HEK293 (cell line): ENCODE results near the gene TIAM2.

ENCODE experiments used
- CTCF ChIA-PET: fragments of 350-600 bp; formaldehyde crosslinking; extraction: SDS; loops from one replicate; lab custom pipeline; 2021; ENCODE audit warnings: antibody characterized with exemption; lab: Yijun Ruan, JAX
- POLR2A ChIA-PET: fragments of 300-600 bp; formaldehyde crosslinking; extraction: SDS; loops from one replicate; lab custom pipeline; 2020; ENCODE audit warnings: antibody characterized with exemption, inconsistent platforms; lab: Yijun Ruan, JAX
- H3K27ac ChIP-seq: fragments of 200-500 bp; sonication (Bioruptor generic); 2 replicates; pipeline ENCODE4 v1.5.1; 2014; ENCODE audit warnings: low read depth, low read length, control low read depth, inconsistent platforms; ENCODE audit errors: extremely low read depth
- H3K36me3 ChIP-seq, 2 experiments: fragments of 200-500 bp in 1 of 2; sonication (Bioruptor generic) in 1 of 2; 1 replicate in 1 of 2; 2 replicates in 1 of 2; pipeline ENCODE4 v1.5.1; 2014 to 2017; ENCODE audit warnings: inconsistent platforms in 2 of 2, low read length in 2 of 2; ENCODE audit not compliant: control insufficient read depth in 2 of 2, insufficient read depth in 1 of 2
- H3K4me1 ChIP-seq: fragments of 200-500 bp; sonication (Bioruptor generic); 2 replicates; pipeline ENCODE4 v1.5.1; 2014; ENCODE audit warnings: mild to moderate bottlenecking, low read length, inconsistent platforms; ENCODE audit not compliant: control insufficient read depth, insufficient read depth
- H3K4me3 ChIP-seq: 2 replicates; pipeline ENCODE4 v1.5.1; 2011; ENCODE audit warnings: low read depth, mild to moderate bottlenecking, control low read depth, low read length, moderate library complexity
- H3K9me3 ChIP-seq: fragments of 200-500 bp; sonication (Bioruptor generic); 2 replicates; pipeline ENCODE4 v1.5.1; 2014; ENCODE audit warnings: low read depth, low read length, inconsistent platforms; ENCODE audit not compliant: control insufficient read depth, insufficient read depth
- PBX3 ChIP-seq: sonication (generic); formaldehyde crosslinking; IDR thresholded peaks from 2 replicates; pipeline ENCODE4 v1.8.1; 2022; ENCODE audit warnings: mild to moderate bottlenecking, moderate library complexity, missing genetic modification reagents
- PRDM6 ChIP-seq: fragments of 450-650 bp; formaldehyde crosslinking; IDR thresholded peaks from 2 replicates; pipeline ENCODE4 v1.5.1; 2017; ENCODE audit warnings: missing biosample characterization, missing genetic modification characterization
- RBAK ChIP-seq: fragments of 450-650 bp; formaldehyde crosslinking; IDR thresholded peaks from 2 replicates; pipeline ENCODE4 v1.5.1; 2016; ENCODE audit warnings: missing biosample characterization, missing genetic modification characterization
- WT1 ChIP-seq: fragments of 450-650 bp; formaldehyde crosslinking; IDR thresholded peaks from 2 replicates; pipeline ENCODE4 v1.5.1; 2016; ENCODE audit warnings: missing biosample characterization, missing genetic modification characterization
- ZBTB1 ChIP-seq: fragments of 450-650 bp; formaldehyde crosslinking; IDR thresholded peaks from 2 replicates; pipeline ENCODE4 v1.5.1; 2016; ENCODE audit warnings: missing biosample characterization, missing genetic modification characterization
- ZBTB20 ChIP-seq: fragments of 450-650 bp; formaldehyde crosslinking; IDR thresholded peaks from 2 replicates; pipeline ENCODE4 v1.5.1; 2016; ENCODE audit warnings: missing biosample characterization, missing genetic modification characterization
- ZEB2 ChIP-seq: fragments of 450-650 bp; formaldehyde crosslinking; IDR thresholded peaks from 2 replicates; pipeline ENCODE4 v1.5.1; 2016; ENCODE audit warnings: missing biosample characterization, missing genetic modification characterization
- ZNF174 ChIP-seq: fragments of 450-650 bp; formaldehyde crosslinking; IDR thresholded peaks from 2 replicates; pipeline ENCODE4 v1.5.0; 2017; ENCODE audit warnings: missing biosample characterization, mild to moderate bottlenecking, missing genetic modification characterization
- ZNF175 ChIP-seq: fragments of 450-650 bp; formaldehyde crosslinking; IDR thresholded peaks from 2 replicates; pipeline ENCODE4 v1.5.1; 2016; ENCODE audit warnings: missing biosample characterization, missing genetic modification characterization
- ZNF292 ChIP-seq: fragments of 450-650 bp; formaldehyde crosslinking; IDR thresholded peaks from 2 replicates; pipeline ENCODE4 v1.5.1; 2016; ENCODE audit warnings: low read depth, missing biosample characterization, missing genetic modification characterization, borderline replicate concordance
- ZNF324 ChIP-seq: fragments of 450-650 bp; formaldehyde crosslinking; IDR thresholded peaks from 2 replicates; pipeline ENCODE4 v1.5.1; 2016; ENCODE audit warnings: missing biosample characterization, missing genetic modification characterization
- ZNF394 ChIP-seq: fragments of 450-650 bp; formaldehyde crosslinking; IDR thresholded peaks from 2 replicates; pipeline ENCODE4 v1.5.1; 2016; ENCODE audit warnings: missing biosample characterization, missing genetic modification characterization, mild to moderate bottlenecking, moderate library complexity, borderline replicate concordance
- ZNF518A ChIP-seq: fragments of 450-650 bp; formaldehyde crosslinking; conservative IDR thresholded peaks from 2 replicates; pipeline ENCODE4 v1.5.1; 2016; ENCODE audit warnings: low read depth, missing biosample characterization, missing genetic modification characterization
- ZNF561 ChIP-seq: fragments of 450-650 bp; IDR thresholded peaks from 2 replicates; pipeline ENCODE4 v1.5.1; 2018; ENCODE audit warnings: missing biosample characterization, missing genetic modification characterization, borderline replicate concordance
- ZNF626 ChIP-seq: fragments of 450-650 bp; sonication (Bioruptor Pico); formaldehyde crosslinking; IDR thresholded peaks from 2 replicates; pipeline ENCODE4 v1.5.1; 2018; ENCODE audit warnings: missing biosample characterization, missing genetic modification characterization, inconsistent platforms
- ZNF654 ChIP-seq: fragments of 450-650 bp; formaldehyde crosslinking; IDR thresholded peaks from 2 replicates; pipeline ENCODE4 v1.5.1; 2016; ENCODE audit warnings: low read depth, missing biosample characterization, missing genetic modification characterization
- ZNF664 ChIP-seq: fragments of 450-650 bp; formaldehyde crosslinking; IDR thresholded peaks from 2 replicates; pipeline ENCODE4 v1.5.1; 2016; ENCODE audit warnings: missing biosample characterization, missing genetic modification characterization
- ZNF768 ChIP-seq: fragments of 450-650 bp; formaldehyde crosslinking; IDR thresholded peaks from 2 replicates; pipeline ENCODE4 v1.5.1; 2018; ENCODE audit warnings: missing biosample characterization, mild to moderate bottlenecking, missing genetic modification characterization
- ZNF792 ChIP-seq: fragments of 450-650 bp; formaldehyde crosslinking; IDR thresholded peaks from 2 replicates; pipeline ENCODE4 v1.5.1; 2016; ENCODE audit warnings: missing biosample characterization, missing genetic modification characterization
- TF ChIP-seq, protein P1 (sequence below): fragments of 450-650 bp; formaldehyde crosslinking; IDR thresholded peaks from 2 replicates; pipeline ENCODE4 v1.5.1; 2017; ENCODE audit warnings: missing biosample characterization, missing genetic modification characterization
- TF ChIP-seq, protein P2 (sequence below): fragments of 450-650 bp; formaldehyde crosslinking; IDR thresholded peaks from 2 replicates; pipeline ENCODE4 v1.5.1; 2016; ENCODE audit warnings: missing biosample characterization, missing genetic modification characterization
- TF ChIP-seq, protein P3 (sequence below): fragments of 450-650 bp; formaldehyde crosslinking; IDR thresholded peaks from 2 replicates; pipeline ENCODE4 v1.5.1; 2016; ENCODE audit warnings: missing biosample characterization, missing genetic modification characterization

The TIAM2 gene

DNA sequence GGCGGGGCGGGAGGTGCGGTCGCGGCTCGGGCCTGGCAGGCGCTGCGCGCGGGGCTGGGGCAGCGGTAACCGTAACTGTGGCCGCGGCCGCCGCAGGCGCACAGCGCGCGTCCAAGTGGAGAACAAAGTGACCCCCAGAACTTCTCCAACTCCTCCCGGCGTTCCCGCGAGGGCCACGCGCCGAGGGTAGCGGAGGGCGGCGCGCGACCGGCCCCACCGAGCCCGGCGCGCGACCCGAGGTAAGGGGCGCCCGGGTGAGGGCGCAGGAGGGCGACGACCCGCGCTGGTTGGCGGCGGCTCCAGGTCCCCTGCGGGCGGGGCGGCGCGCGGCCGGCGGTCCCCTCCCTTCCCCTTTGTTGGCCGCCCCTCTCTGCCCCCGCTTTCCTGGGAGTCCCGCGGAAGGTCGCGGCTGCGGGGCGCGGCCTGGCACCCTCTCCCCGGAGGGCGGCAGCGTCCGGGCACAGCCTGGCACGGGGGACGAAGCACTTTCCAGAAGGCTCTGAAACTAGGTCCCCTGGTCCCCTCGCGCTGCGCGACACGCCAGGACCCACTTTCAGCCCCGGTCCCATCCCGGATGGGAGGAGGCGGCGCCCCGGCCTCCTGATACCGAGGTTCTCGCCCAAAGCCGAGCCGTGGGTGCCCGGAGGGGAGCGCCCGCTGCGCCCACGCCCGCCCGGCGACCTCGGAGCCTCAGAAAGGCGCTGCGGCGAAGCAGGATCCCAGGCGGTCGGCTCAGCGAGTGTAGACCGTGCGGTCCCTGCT, at the start of gene TIAM2:
TSS of gene TIAM2 (plus strand) at position 62 of the 762 bp plus-strand sequence. CDS start 133,909 bp downstream, outside the sequence.
- POLR2A ChIA-PET: no interaction called here
- H3K9me3 ChIP-seq: no peaks in the 10 kb centered on the region
- H3K27ac ChIP-seq: peak within 1 kb of the TSS; percentile 80; the same call in 1 of the 2 replicates
- peaks cover 12% of the 10 kb centered on the region; the same call in 1 of the 2 replicates for H3K4me1 ChIP-seq
- H3K36me3 ChIP-seq: no peaks in the 10 kb centered on the region
- CTCF ChIA-PET: interaction anchor here (0.7 kb wide), 1 partner anchor 79 kb away, joined by 3 read pairs; no protein-coding TSS in a partner anchor
- H3K4me3 ChIP-seq: peak within 1 kb of the TSS; percentile 83
- TF ChIP-seq ZBTB1 (tag by site-specific recombination): no peak
- no peak for TF ChIP-seq ZNF292
- no peak for TF ChIP-seq ZNF518A
- no peak for TF ChIP-seq ZNF175
- peak; percentile 69 for TF ChIP-seq ZEB2 (tag by site-specific recombination)
- TF ChIP-seq ZNF561 (tag by site-specific recombination): peak; percentile 73; the same call in 1 of the 2 replicates
- TF ChIP-seq, protein P1, sequence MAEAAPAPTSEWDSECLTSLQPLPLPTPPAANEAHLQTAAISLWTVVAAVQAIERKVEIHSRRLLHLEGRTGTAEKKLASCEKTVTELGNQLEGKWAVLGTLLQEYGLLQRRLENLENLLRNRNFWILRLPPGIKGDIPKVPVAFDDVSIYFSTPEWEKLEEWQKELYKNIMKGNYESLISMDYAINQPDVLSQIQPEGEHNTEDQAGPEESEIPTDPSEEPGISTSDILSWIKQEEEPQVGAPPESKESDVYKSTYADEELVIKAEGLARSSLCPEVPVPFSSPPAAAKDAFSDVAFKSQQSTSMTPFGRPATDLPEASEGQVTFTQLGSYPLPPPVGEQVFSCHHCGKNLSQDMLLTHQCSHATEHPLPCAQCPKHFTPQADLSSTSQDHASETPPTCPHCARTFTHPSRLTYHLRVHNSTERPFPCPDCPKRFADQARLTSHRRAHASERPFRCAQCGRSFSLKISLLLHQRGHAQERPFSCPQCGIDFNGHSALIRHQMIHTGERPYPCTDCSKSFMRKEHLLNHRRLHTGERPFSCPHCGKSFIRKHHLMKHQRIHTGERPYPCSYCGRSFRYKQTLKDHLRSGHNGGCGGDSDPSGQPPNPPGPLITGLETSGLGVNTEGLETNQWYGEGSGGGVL (tag by site-specific recombination): peak; percentile 66; the same call in 1 of the 2 replicates
- TF ChIP-seq PBX3 (CRISPR knock-in tag): 0 out of 2 replicates have a peak, but pooled peaks have one; percentile 20
- TF ChIP-seq RBAK (tag by site-specific recombination): no peak
- no peak for TF ChIP-seq ZNF654 (tag by site-specific recombination)
- no peak for TF ChIP-seq ZNF768
- TF ChIP-seq ZNF792: 0 out of 2 replicates have a peak, but pooled peaks have one; percentile 54
- TF ChIP-seq ZNF626: no peak
- no peak for TF ChIP-seq WT1 (tag by site-specific recombination)
- no peak for TF ChIP-seq ZNF174
- TF ChIP-seq, protein P2, sequence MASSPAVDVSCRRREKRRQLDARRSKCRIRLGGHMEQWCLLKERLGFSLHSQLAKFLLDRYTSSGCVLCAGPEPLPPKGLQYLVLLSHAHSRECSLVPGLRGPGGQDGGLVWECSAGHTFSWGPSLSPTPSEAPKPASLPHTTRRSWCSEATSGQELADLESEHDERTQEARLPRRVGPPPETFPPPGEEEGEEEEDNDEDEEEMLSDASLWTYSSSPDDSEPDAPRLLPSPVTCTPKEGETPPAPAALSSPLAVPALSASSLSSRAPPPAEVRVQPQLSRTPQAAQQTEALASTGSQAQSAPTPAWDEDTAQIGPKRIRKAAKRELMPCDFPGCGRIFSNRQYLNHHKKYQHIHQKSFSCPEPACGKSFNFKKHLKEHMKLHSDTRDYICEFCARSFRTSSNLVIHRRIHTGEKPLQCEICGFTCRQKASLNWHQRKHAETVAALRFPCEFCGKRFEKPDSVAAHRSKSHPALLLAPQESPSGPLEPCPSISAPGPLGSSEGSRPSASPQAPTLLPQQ (tag by site-specific recombination): 0 out of 2 replicates have a peak, but pooled peaks have one; percentile 48
- no peak for TF ChIP-seq ZNF664 (tag by site-specific recombination)
- TF ChIP-seq, protein P3, sequence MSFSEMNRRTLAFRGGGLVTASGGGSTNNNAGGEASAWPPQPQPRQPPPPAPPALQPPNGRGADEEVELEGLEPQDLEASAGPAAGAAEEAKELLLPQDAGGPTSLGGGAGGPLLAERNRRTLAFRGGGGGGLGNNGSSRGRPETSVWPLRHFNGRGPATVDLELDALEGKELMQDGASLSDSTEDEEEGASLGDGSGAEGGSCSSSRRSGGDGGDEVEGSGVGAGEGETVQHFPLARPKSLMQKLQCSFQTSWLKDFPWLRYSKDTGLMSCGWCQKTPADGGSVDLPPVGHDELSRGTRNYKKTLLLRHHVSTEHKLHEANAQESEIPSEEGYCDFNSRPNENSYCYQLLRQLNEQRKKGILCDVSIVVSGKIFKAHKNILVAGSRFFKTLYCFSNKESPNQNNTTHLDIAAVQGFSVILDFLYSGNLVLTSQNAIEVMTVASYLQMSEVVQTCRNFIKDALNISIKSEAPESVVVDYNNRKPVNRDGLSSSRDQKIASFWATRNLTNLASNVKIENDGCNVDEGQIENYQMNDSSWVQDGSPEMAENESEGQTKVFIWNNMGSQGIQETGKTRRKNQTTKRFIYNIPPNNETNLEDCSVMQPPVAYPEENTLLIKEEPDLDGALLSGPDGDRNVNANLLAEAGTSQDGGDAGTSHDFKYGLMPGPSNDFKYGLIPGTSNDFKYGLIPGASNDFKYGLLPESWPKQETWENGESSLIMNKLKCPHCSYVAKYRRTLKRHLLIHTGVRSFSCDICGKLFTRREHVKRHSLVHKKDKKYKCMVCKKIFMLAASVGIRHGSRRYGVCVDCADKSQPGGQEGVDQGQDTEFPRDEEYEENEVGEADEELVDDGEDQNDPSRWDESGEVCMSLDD (tag by site-specific recombination): 0 out of 2 replicates have a peak, but pooled peaks have one; percentile 57
- no peak for TF ChIP-seq PRDM6
- 0 out of 2 replicates have a peak, but pooled peaks have one; percentile 23 for TF ChIP-seq ZNF324 (tag by site-specific recombination)
- no peak; the same call in 1 of the 2 replicates for TF ChIP-seq ZBTB20
- peak; percentile 44; the same call in 1 of the 2 replicates for TF ChIP-seq ZNF394
